ENCODE data around the gene BARX1.
"Not testable (repeated sequence)": the region's sequence is repeated elsewhere in the genome, so short reads cannot be mapped to it uniquely, and the experiment has no call there.

Gene BARX1

DNA sequence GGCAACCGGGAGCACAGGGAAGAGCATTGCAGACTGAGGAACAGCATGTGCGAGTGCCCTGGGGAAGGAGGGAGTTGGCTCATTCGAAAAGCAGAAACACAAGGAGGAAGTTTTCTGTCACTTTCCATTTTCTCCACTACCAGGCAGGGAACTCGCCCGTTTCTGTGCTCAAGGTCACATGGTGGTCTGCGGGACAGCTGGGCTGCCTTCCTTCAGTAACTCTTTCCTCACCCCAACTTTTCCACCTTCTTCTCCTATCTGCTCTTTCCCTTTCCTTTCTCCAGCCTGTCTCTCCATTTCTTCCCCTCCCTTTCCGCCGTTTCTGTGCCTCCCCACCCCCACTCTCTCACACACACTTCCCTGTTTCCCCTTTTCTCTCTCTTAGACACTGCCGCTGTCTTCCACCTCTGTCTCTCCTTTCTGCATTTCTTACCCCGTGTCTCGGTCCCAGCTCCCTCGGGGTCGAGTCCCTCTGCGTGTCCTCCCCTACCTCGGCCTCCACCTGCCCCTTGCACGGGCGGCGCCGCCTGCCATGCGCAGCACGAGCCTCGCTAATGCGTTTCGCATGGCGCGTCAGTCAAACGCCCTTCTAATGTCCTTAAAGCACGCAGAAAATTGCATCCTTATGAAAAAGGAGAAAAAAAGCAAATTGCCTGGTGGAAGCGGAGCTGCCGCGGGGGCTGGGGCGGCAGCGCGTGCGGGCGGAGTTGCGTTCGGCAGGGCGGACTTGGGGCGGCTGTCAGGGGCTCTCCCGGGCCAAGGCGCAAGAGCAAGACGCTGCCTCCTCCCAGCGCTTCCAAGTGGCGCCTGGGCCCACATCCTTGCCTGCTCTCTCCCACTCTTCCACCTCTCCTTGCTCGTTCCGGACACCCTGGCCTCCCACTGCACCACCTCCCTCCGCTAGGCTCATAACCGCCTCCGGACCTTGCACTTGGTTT, 9.5 kb downstream of the BARX1 start:
- no peak overlapping the region for H3K4me3 ChIP-seq (ENCODE audit: low read depth, low read length)
- TF ChIP-seq, protein P1, sequence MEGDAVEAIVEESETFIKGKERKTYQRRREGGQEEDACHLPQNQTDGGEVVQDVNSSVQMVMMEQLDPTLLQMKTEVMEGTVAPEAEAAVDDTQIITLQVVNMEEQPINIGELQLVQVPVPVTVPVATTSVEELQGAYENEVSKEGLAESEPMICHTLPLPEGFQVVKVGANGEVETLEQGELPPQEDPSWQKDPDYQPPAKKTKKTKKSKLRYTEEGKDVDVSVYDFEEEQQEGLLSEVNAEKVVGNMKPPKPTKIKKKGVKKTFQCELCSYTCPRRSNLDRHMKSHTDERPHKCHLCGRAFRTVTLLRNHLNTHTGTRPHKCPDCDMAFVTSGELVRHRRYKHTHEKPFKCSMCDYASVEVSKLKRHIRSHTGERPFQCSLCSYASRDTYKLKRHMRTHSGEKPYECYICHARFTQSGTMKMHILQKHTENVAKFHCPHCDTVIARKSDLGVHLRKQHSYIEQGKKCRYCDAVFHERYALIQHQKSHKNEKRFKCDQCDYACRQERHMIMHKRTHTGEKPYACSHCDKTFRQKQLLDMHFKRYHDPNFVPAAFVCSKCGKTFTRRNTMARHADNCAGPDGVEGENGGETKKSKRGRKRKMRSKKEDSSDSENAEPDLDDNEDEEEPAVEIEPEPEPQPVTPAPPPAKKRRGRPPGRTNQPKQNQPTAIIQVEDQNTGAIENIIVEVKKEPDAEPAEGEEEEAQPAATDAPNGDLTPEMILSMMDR (IDR thresholded peaks at IDR 0.05; ENCODE audit: borderline replicate concordance, insufficient read depth, low read depth, low read length): no peak

DNA sequence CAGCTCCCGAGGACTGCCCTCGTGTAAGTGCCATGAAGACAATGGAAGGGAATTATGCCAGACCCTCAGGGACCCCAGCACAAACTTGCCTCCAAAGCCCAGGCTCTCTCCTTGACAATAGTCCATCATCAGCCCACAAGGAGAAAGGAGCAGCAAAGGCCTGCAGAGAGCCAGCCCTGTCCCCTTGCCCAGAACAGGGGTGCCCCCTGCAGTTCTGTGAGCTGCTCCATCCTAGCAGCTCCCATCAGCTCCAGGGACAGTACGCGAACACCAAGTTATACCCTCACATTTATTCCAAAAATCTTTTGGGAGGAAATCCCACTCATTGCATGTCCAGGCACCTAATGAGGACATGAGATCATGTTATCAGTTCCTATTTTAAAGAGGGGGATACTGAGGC, 11.1 kb downstream of the BARX1 start:
- TF ChIP-seq, protein P1 (IDR thresholded peaks at IDR 0.05; ENCODE audit: borderline replicate concordance, insufficient read depth, low read depth, low read length): no peak
- no peak overlapping the region for H3K4me3 ChIP-seq (ENCODE audit: low read depth, low read length)

DNA sequence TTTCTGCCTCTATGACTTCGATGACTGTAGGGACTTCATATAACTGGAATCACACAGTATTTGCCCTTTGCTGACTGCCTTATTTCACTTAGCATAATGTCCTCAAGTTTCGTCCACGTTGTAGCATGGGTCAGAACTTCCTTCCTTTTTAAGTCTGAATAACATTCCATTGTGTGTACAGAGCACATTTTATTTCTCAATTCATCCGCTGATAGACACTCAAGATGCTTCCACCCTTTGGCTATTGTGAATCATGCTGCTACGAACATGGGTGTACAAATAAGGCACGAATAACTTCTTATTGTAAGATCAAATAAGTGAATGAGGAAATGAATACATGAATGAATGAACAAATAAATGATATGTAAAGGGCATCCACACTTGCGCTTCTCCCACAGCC, 13.0 kb downstream of the BARX1 start:
- TF ChIP-seq, protein P1 (IDR thresholded peaks at IDR 0.05; ENCODE audit: borderline replicate concordance, insufficient read depth, low read depth, low read length): no peak
- no peak overlapping the region for H3K4me3 ChIP-seq (ENCODE audit: low read depth, low read length)

DNA sequence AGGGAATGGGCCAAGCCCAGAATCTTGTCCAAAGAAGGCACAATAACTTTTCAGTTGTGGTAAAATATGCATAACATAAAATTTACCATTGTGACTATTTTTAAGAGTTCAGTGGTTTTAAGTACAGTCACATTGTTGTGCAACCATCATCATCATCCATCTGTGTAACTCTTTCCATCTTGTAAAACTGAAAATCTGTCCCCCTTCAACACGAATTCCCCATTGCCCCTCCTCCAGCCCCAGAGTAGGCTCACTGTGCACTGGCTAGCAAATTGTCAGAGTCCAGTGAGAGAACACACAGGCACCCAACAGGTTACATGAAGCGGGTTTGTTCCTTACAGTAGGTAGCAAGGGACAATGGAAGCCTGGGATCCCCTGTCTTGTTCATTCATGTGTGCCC, 13.7 kb downstream of the BARX1 start:
- TF ChIP-seq, protein P1 (IDR thresholded peaks at IDR 0.05; ENCODE audit: borderline replicate concordance, insufficient read depth, low read depth, low read length): no peak

DNA sequence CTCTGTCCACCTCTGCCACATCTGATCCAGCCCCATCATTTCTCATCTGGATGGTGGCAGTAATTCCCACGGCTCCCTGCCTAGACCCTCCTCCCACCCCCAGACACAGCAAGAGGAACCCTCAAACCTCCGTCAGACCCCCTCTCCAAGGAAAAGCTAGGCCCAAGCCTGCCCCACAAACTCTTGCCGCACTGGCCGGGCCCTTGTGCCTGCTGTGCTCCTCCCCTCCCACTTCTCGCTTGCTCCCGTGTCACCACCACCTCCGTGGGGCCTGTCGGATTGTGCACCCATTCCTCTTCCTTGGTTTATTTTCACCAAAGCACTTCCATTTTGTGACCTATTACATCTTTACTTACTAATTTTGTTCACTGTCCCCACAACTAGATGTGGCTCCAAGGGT, 14.2 kb downstream of the BARX1 start:
- TF ChIP-seq, protein P1 (IDR thresholded peaks at IDR 0.05; ENCODE audit: borderline replicate concordance, insufficient read depth, low read depth, low read length): no peak
- H3K4me3 ChIP-seq (ENCODE audit: low read depth, low read length): no peak overlapping the region

More for the DNA sequence above, 13.7 kb downstream of the BARX1 start:
- no peak overlapping the region for H3K4me3 ChIP-seq (ENCODE audit: low read depth, low read length)

DNA sequence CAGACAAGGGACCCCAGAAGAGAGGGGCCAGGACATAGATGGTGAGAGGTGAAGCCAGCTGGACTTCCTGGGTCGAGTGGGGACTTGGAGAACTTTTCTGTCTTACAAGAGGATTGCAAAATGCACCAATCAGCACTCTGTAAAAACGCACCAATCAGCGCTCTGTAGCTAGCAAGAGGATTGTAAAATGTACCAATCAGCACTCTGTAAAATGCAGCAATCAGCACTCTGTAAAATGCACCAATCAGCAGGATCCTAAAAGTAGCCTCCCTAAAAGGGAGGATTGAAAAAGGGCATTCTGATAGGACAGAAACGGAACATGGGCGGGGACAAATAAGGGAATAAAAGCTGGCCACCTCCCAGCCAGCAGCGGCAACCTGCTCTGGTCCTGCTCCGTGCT, 15.6 kb downstream of the BARX1 start:
- H3K4me3 ChIP-seq (ENCODE audit: low read depth, low read length): not testable (repeated sequence)

DNA sequence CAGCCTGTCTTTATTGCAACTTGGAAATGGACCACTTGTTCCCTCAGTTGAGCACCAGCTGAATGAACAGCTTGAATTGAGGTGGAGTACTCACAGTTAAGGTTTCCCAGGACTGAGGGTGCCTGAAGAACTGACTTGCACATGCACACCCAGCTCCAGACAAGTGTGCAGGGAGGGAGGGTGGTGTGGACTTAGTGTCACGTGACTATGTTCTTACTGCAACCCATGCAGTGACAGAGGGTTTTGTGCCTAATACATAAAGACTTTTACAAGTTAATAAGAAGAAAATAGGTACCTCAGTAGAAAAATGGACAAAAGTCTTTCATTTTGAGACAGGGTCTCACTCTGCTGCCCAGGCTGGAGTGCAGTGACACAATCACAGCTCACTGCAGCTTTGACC, 18.0 kb downstream of the BARX1 start:
- TF ChIP-seq, protein P1 (IDR thresholded peaks at IDR 0.05; ENCODE audit: borderline replicate concordance, insufficient read depth, low read depth, low read length): no peak
- no peak overlapping the region for H3K4me3 ChIP-seq (ENCODE audit: low read depth, low read length)

Data from GM12875 (cell line).